ENCODE data around the gene RNASE11.

DNA sequence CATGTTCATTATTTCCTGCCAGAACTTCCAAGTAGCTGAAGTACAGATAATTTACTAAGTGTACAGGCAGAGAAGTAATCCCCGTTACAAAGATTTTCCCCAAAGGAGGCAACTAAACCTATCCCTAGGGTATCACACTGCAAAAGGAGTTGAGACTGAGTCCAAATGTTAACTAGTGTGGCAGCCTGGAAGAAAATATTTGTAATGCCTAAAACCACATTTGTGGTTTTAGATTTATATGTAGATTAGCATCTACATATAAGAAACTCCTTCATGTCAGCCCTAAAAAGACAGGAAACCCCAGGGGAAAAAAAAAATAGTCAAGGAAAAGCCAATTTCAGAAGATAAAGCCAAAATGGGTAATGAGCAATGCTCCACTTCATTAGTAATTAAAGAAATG lies 4.8 kb upstream of the RNASE11 start:
- TF ChIP-seq EZH2 (IDR thresholded peaks at IDR 0.05; ENCODE audit: borderline replicate concordance, low read depth, low read length, poor library complexity, severe bottlenecking) (no peak), CTCF (conservative IDR thresholded peaks at IDR 0.05; ENCODE audit: low read depth, low read length) (no peak)

Measured in A673 (cell line).